PC-3 (cell line): Measurements from ENCODE around the gene SLC22A3. TPM values are rescaled to one million over a fixed set of nuclear protein-coding genes. Genes with fewer than 3 reads are reported as not detected.

Experiments used
- ATAC-seq: fragments of 200-7000 bp; cut with Tn5 transposase; 2 replicates; pipeline ENCODE4 v1.9.1; 2020; ENCODE audit warnings: mild to moderate bottlenecking, moderate library complexity
- BruUV-seq: library from RNA; stranded (reverse); fragments of 400-500 nt; replicated peaks from 2 replicates; lab custom pipeline; 2021; lab: Mats Ljungman, UMichigan
- CTCF ChIA-PET: fragments of 300-600 bp; sonication (Branson Sonifier 250); formaldehyde crosslinking; loops from one replicate; lab custom pipeline; 2022; ENCODE audit warnings: antibody characterized with exemption; lab: Charles Lee
- POLR2A ChIA-PET: fragments of 300-600 bp; sonication (Branson Sonifier 250); formaldehyde crosslinking; loops from one replicate; lab custom pipeline; 2022; ENCODE audit warnings: antibody characterized with exemption; ENCODE audit not compliant: unreplicated experiment; lab: Charles Lee
- DNase-seq: peaks from one replicate; pipeline ENCODE4 v3.0.0-alpha.2; 2015
- H2AFZ ChIP-seq: fragments of 300-600 bp; sonication (generic); 2 replicates; pipeline ENCODE4 v1.6.0; 2016; ENCODE audit warnings: antibody characterized with exemption, low read length
- H3F3A ChIP-seq: fragments of 300-600 bp; sonication (generic); one replicate; pipeline ENCODE4 v1.6.0; 2017; ENCODE audit warnings: antibody characterized with exemption, low read length, control low read depth, mild to moderate bottlenecking; ENCODE audit not compliant: unreplicated experiment
- H3K27ac ChIP-seq: fragments of 300-600 bp; sonication (generic); 2 replicates; pipeline ENCODE4 v1.5.1; 2016; ENCODE audit warnings: mild to moderate bottlenecking, low read length
- H3K27me3 ChIP-seq: fragments of 300-600 bp; sonication (generic); 2 replicates; pipeline ENCODE4 v1.6.1; 2016; ENCODE audit warnings: low read length, mixed read lengths
- H3K36me3 ChIP-seq: fragments of 300-600 bp; sonication (generic); 2 replicates; pipeline ENCODE4 v1.6.1; 2016; ENCODE audit warnings: low read depth, mixed run types, low read length, mixed read lengths
- H3K4me1 ChIP-seq: fragments of 300-600 bp; sonication (generic); 2 replicates; pipeline ENCODE4 v1.5.1; 2016; ENCODE audit warnings: low read length; ENCODE audit not compliant: insufficient read depth
- H3K4me2 ChIP-seq: fragments of 300-600 bp; sonication (generic); 2 replicates; pipeline ENCODE4 v1.6.0; 2016; ENCODE audit warnings: low read length
- H3K4me3 ChIP-seq: fragments of 300-600 bp; sonication (generic); 2 replicates; pipeline ENCODE4 v1.5.1; 2016; ENCODE audit warnings: mild to moderate bottlenecking, low read length, mixed read lengths
- H3K79me2 ChIP-seq: fragments of 300-600 bp; sonication (generic); 2 replicates; pipeline ENCODE4 v1.6.1; 2017; ENCODE audit warnings: low read length, mixed read lengths
- H3K9ac ChIP-seq: fragments of 300-600 bp; sonication (generic); 2 replicates; pipeline ENCODE4 v1.6.0; 2016; ENCODE audit warnings: mild to moderate bottlenecking, low read length
- H3K9me2 ChIP-seq: fragments of 300-600 bp; sonication (generic); replicated peaks from 2 replicates; pipeline ENCODE4 v1.6.1; 2016; ENCODE audit warnings: mixed run types, low read length, mixed read lengths
- H3K9me3 ChIP-seq: fragments of 300-600 bp; sonication (generic); 2 replicates; pipeline ENCODE4 v1.6.1; 2016; ENCODE audit warnings: low read length, mixed read lengths
- H4K20me1 ChIP-seq: fragments of 300-600 bp; sonication (generic); 2 replicates; pipeline ENCODE4 v1.6.1; 2016; ENCODE audit warnings: low read length, mixed read lengths
- EZH2 ChIP-seq: fragments of 300-600 bp; sonication (generic); IDR thresholded peaks from one replicate; pipeline ENCODE4 v1.6.1; 2017; ENCODE audit warnings: antibody characterized with exemption, mild to moderate bottlenecking, low read length; ENCODE audit not compliant: unreplicated experiment
- EZH2phosphoT487 ChIP-seq: fragments of 300-600 bp; sonication (generic); IDR thresholded peaks from 2 replicates; pipeline ENCODE4 v1.6.1; 2018; ENCODE audit warnings: mild to moderate bottlenecking, antibody characterized with exemption, low read length, borderline replicate concordance
- intact Hi-C: fragments of 100-400 bp; cut with micrococcal nuclease; formaldehyde crosslinking; loops from 2 replicates; pipeline ENCODE4 v1.9.0; 2023
- total RNA-seq: library from RNA; depleted of rRNA; stranded (reverse); fragments of >200 nt; gene quantifications from 2 replicates; pipeline ENCODE4 v1.2.3, GENCODE V29; 2014
- TF ChIP-seq, protein P1 (sequence below): fragments of 300-600 bp; sonication (generic); conservative IDR thresholded peaks from 2 replicates; pipeline ENCODE4 v1.5.1; 2017; ENCODE audit warnings: antibody characterized with exemption, low read depth, mild to moderate bottlenecking, low read length

SLC22A3 gene
- total RNA-seq, 1 experiment from 2014 or later, result 0.47 TPM

DNA sequence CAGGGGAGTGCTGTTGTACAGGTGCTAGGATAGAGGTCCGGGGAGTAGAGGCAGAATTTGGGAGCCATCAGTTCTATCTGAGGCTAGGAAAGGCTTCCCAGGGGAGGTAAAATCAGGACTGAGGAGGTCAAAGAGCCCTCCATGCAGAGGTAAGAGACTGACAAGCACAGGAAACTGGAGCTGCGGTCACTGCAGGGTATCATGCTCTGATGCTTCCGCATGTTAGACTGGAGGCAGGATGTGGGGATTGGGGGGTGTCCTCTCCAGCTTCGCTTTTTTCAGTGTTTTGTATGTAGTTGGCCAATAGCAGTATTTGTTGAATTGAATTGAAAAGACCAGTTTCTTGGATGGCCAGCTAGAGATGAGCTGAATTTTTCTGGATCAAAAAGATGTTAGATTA lies 87.8 kb downstream of the SLC22A3 start:
- ChIA-PET CTCF (no interaction called here), POLR2A (no interaction called here)
- no peak overlapping the region for H3K27ac ChIP-seq
- no peaks in the 10 kb centered on the region for H3K79me2 ChIP-seq
- no peaks in the 10 kb centered on the region for H3K27me3 ChIP-seq
- no peak for DNase-seq
- H3K9me2 ChIP-seq, result no peaks in the 10 kb centered on the region
- H4K20me1 ChIP-seq, result no peaks in the 10 kb centered on the region
- H2AFZ ChIP-seq, result no peak overlapping the region
- no peak for ATAC-seq
- TF ChIP-seq EZH2phosphoT487, result no peak
- TF ChIP-seq, protein P1, sequence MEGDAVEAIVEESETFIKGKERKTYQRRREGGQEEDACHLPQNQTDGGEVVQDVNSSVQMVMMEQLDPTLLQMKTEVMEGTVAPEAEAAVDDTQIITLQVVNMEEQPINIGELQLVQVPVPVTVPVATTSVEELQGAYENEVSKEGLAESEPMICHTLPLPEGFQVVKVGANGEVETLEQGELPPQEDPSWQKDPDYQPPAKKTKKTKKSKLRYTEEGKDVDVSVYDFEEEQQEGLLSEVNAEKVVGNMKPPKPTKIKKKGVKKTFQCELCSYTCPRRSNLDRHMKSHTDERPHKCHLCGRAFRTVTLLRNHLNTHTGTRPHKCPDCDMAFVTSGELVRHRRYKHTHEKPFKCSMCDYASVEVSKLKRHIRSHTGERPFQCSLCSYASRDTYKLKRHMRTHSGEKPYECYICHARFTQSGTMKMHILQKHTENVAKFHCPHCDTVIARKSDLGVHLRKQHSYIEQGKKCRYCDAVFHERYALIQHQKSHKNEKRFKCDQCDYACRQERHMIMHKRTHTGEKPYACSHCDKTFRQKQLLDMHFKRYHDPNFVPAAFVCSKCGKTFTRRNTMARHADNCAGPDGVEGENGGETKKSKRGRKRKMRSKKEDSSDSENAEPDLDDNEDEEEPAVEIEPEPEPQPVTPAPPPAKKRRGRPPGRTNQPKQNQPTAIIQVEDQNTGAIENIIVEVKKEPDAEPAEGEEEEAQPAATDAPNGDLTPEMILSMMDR, result no peak
- no peak for TF ChIP-seq EZH2
- intact Hi-C loops, result no loop called here
- BruUV-seq, result no TSS peak
- peaks cover 5% of the 10 kb centered on the region; the same call in 1 of the 2 replicates for H3K4me1 ChIP-seq
- H3K4me2 ChIP-seq, result no peak overlapping the region
- no peak overlapping the region for H3K4me3 ChIP-seq
- no peaks in the 10 kb centered on the region for H3K9me3 ChIP-seq
- no peak overlapping the region for H3K9ac ChIP-seq
- no peaks in the 10 kb centered on the region for H3K36me3 ChIP-seq
- no peaks in the 10 kb centered on the region for H3F3A ChIP-seq

DNA sequence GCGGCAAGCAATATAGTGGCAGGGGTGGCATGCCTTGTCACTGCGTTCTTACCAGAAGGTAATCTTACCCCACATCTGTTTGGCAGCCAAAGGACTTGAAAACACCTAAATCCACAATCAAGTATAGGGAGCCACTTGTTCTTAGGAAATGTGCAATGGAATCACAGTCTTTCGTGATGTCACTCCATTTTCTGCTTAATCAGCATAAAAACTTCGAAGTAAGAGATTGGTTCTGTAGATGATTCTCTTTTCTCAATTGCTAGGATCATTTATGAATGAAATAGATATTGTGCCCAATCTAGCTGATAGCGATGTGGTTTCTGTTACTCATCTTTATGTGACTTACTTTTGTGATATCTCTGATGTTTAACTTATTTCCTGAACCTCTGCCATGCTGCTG lies 89.0 kb downstream of the SLC22A3 start:
- no peaks in the 10 kb centered on the region for H4K20me1 ChIP-seq
- H3K36me3 ChIP-seq, result no peaks in the 10 kb centered on the region
- DNase-seq (no peak), ATAC-seq (no peak)
- intact Hi-C loops, result no loop called here
- H3K4me3 ChIP-seq, result no peak overlapping the region
- no TSS peak for BruUV-seq
- no peaks in the 10 kb centered on the region for H3K4me1 ChIP-seq
- H3F3A ChIP-seq, result no peaks in the 10 kb centered on the region
- H3K9ac ChIP-seq, result no peak overlapping the region
- no peaks in the 10 kb centered on the region for H3K79me2 ChIP-seq
- H3K9me2 ChIP-seq, result no peaks in the 10 kb centered on the region
- no peaks in the 10 kb centered on the region for H3K9me3 ChIP-seq
- CTCF ChIA-PET, result no interaction called here
- TF ChIP-seq EZH2 (no peak), EZH2phosphoT487 (no peak)
- TF ChIP-seq, protein P1, result no peak
- H3K4me2 ChIP-seq, result no peak overlapping the region
- H3K27ac ChIP-seq, result no peak overlapping the region
- no peak overlapping the region for H2AFZ ChIP-seq
- POLR2A ChIA-PET, result no interaction called here
- H3K27me3 ChIP-seq, result no peaks in the 10 kb centered on the region

- Histone ChIP-seq H4K20me1 (no peaks in the 10 kb centered on the region), H3K27me3 (no peaks in the 10 kb centered on the region), H3F3A (no peaks in the 10 kb centered on the region), H3K79me2 (no peaks in the 10 kb centered on the region), H3K9me3 (no peaks in the 10 kb centered on the region), H3K36me3 (no peaks in the 10 kb centered on the region), H3K4me1 (no peaks in the 10 kb centered on the region), H3K4me2 (no peak overlapping the region), H2AFZ (no peak overlapping the region), H3K9me2 (no peaks in the 10 kb centered on the region), H3K4me3 (no peak overlapping the region), H3K27ac (no peak overlapping the region), H3K9ac (no peak overlapping the region)
- ATAC-seq (no peak), DNase-seq (no peak)
- ChIA-PET CTCF (no interaction called here), POLR2A (no interaction called here)
- TF ChIP-seq EZH2phosphoT487 (no peak), EZH2 (no peak)
- TF ChIP-seq, protein P1, result no peak
- intact Hi-C loops, result no loop called here
- BruUV-seq, result no TSS peak
Measured at GRCh38 chr6:160437775-160438174, 89.6 kb downstream of the SLC22A3 start.
